GM12874 (cell line): ENCODE data around the gene RANGAP1.

Source experiments
- CTCF ChIP-seq: IDR thresholded peaks from 2 replicates; pipeline ENCODE4 v1.5.1; 2011; ENCODE audit warnings: low read depth, mild to moderate bottlenecking, control low read depth, low read length, moderate library complexity; ENCODE audit not compliant: insufficient read depth

Gene RANGAP1

GRCh38 chr22:41229730-41230400 is 56.1 kb downstream of the RANGAP1 start:
- TF ChIP-seq CTCF = no peak

- no peak for TF ChIP-seq CTCF
Measured at GRCh38 chr22:41229215-41229614, 56.8 kb downstream of the RANGAP1 start.

- no peak for TF ChIP-seq CTCF
Measured at GRCh38 chr22:41226723-41227655, 59.0 kb downstream of the RANGAP1 start.

GRCh38 chr22:41223535-41223934 is 62.5 kb downstream of the RANGAP1 start:
- no peak for TF ChIP-seq CTCF

- TF ChIP-seq CTCF = no peak
Measured at GRCh38 chr22:41222846-41223507, 63.0 kb downstream of the RANGAP1 start.

GRCh38 chr22:41217553-41218157 is 68.3 kb downstream of the RANGAP1 start:
- TF ChIP-seq CTCF = no peak

GRCh38 chr22:41216984-41217383 is 69.0 kb downstream of the RANGAP1 start:
- TF ChIP-seq CTCF = no peak
